ENCODE results near the gene FTO.

FTO gene

DNA sequence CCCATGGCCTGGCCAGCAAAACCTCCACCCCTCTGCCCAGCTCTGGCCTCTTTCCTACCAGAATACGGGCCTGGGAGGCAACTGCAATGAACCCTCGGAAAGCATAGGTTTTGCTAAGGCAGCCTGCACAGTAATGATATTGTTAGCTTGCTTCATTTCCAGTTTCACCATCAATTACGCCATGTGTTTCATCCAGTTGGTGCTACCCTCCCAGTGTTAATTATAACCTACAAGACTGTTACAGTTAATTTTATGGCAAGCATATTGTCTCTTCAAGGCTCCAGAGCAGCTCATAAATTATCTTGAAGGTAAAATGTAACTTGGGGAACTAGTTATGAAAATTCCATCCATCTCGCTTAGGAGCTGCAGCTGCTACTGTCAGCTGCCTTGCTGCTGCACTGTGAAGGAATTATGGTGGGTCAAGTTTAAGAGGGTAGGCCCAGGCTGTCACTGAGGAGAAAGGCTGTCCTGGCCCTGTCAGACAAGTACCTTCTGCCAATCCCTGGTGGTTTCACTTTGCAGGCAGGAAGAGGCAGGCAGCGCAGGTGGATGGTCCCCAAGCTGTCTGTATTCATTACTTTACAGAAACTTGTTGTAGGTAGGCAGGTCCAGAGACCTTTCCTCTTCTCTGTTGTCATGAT lies 242.9 kb downstream of the FTO start:
- H3K36me3 ChIP-seq (ENCODE audit: insufficient read depth, low read length), result no peaks in the 10 kb centered on the region
- no peaks in the 10 kb centered on the region for H3K27me3 ChIP-seq (ENCODE audit: control insufficient read depth in 1 of 2, insufficient read depth in 2 of 2, low read length in 2 of 2)
- H3K4me3 ChIP-seq (ENCODE audit: low read depth in 1 of 2, low read length in 2 of 2), result no peak overlapping the region
- peaks cover 14% of the 10 kb centered on the region for H3K4me1 ChIP-seq (ENCODE audit: insufficient read depth, low read length)
- no peak overlapping the region for H3K27ac ChIP-seq (ENCODE audit: low read depth, low read length)
- H3K9me3 ChIP-seq (ENCODE audit: low read length), result no peaks in the 10 kb centered on the region
- no peak overlapping the region for H3K9ac ChIP-seq (ENCODE audit: low read length)

DNA sequence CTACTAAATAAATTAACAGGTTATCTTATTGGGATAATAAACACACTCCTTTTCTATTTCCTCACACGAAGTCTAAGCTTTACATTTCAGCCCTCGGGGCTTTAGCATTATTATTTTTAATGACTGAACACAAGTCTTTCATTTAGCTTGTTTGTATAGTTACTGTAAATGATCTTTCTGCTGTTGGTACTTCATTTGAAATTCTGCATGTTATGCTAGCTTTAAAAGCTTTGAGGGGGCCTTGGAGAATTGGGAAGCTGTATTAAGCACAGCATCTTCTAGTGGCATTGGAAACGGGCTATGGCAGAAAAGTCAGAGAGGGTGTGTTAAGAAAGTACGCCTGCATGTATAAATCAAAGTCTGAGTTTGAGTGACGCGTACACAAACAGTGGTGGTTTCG lies 243.7 kb downstream of the FTO start:
- no peaks in the 10 kb centered on the region for H3K27me3 ChIP-seq (ENCODE audit: control insufficient read depth in 1 of 2, insufficient read depth in 2 of 2, low read length in 2 of 2)
- no peaks in the 10 kb centered on the region for H3K36me3 ChIP-seq (ENCODE audit: insufficient read depth, low read length)
- peaks cover 22% of the 10 kb centered on the region for H3K4me1 ChIP-seq (ENCODE audit: insufficient read depth, low read length)
- H3K9me3 ChIP-seq (ENCODE audit: low read length), result no peaks in the 10 kb centered on the region
- no peak overlapping the region for H3K9ac ChIP-seq (ENCODE audit: low read length)
- no peak overlapping the region for H3K4me3 ChIP-seq (ENCODE audit: low read depth in 1 of 2, low read length in 2 of 2)
- H3K27ac ChIP-seq (ENCODE audit: low read depth, low read length), result no peak overlapping the region

DNA sequence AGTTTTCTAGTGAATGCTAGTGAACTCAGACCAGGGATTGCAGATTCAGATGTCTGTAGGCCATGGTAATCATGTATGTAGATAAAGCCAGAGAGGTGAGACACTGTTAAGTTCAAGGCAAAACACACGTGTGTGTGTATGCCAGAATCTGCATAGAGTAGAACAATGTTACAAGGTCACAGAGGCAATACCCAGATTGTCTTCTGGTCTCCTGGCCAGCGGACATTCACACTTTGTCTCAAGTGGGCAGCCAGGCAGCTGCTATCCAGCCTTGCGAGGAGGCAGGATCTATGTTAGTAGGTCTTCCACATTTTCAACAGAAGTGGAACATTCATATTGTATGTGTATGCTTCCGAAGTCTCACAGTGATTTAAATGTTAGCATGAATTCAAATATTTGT lies 244.4 kb downstream of the FTO start:
- H3K36me3 ChIP-seq (ENCODE audit: insufficient read depth, low read length), result no peaks in the 10 kb centered on the region
- H3K27me3 ChIP-seq (ENCODE audit: control insufficient read depth in 1 of 2, insufficient read depth in 2 of 2, low read length in 2 of 2), result no peaks in the 10 kb centered on the region
- H3K9me3 ChIP-seq (ENCODE audit: low read length), result no peaks in the 10 kb centered on the region
- H3K4me1 ChIP-seq (ENCODE audit: insufficient read depth, low read length), result peaks cover 25% of the 10 kb centered on the region
- H3K27ac ChIP-seq (ENCODE audit: low read depth, low read length), result no peak overlapping the region
- H3K9ac ChIP-seq (ENCODE audit: low read length), result no peak overlapping the region
- H3K4me3 ChIP-seq (ENCODE audit: low read depth in 1 of 2, low read length in 2 of 2), result no peak overlapping the region

DNA sequence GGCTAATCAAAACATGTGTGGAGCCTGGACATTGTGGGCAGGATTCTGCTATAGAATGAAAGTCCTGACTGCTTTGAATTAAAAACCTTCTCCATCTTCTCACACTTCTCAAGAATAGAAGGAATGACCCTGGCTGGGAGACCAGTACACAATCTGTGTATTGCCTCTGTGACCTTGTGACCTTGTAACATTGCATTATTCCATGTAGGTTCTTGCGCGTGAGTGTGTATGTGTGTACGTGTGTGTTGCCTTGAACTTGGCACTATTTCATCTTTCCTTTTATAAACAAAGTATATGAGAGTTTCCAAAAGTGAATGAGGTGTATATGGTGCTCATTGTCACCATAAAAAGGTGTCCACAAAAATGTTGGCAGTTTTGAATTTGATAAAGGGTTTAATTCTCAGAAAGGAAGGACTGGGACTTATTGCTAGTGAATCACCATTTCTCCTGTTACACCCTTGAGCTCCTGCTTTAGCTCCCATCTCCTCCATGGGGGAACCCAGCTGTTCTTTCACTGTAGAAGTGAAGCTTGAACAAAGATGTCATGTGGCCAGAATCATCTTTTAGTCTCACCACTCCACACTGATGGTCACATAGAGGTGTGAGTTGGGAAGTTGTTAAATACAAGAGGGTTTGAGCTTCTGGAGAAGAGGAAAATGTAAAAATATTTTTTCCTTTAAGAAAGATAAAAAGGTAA lies 244.9 kb downstream of the FTO start:
- no peak overlapping the region for H3K27ac ChIP-seq (ENCODE audit: low read depth, low read length)
- H3K4me1 ChIP-seq (ENCODE audit: insufficient read depth, low read length), result peaks cover 25% of the 10 kb centered on the region
- H3K9ac ChIP-seq (ENCODE audit: low read length), result no peak overlapping the region
- H3K4me3 ChIP-seq (ENCODE audit: low read depth in 1 of 2, low read length in 2 of 2), result no peak overlapping the region
- H3K27me3 ChIP-seq (ENCODE audit: control insufficient read depth in 1 of 2, insufficient read depth in 2 of 2, low read length in 2 of 2), result no peaks in the 10 kb centered on the region
- H3K9me3 ChIP-seq (ENCODE audit: low read length), result no peaks in the 10 kb centered on the region
- no peaks in the 10 kb centered on the region for H3K36me3 ChIP-seq (ENCODE audit: insufficient read depth, low read length)

DNA sequence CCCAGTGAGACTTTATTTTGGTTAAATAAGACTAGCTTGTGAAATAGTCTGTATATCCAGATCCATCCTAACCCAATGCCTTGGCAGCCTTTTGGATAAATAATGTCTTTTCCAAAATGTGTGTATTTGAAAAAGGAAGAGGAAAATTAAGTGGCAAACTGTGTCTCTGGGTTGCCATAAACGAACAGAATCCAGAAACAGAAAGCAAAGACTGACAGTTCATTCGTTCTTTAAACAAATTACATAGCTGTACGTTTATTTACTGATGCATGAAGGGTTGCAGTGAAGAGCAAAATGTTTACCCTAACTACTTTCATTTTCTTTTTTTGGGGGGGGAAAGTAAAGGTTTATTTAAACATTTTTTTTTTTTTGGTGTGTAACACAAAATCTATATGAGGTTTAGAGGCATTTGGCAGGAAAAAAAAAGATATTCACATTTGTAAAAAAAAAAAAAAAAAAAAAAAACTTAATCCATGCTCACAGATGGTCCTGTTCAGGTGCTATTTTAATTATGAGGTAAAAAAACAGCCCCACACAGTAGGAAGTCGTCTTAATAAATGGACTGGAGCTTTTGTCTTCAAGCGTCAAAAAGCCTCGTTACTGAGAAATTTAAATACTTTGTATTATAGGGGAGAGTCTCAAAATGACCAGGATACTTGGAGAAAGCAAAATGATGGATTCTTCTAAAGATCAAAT lies 245.9 kb downstream of the FTO start:
- Histone ChIP-seq H3K4me1 (ENCODE audit: insufficient read depth, low read length) (peaks cover 25% of the 10 kb centered on the region), H3K9me3 (ENCODE audit: low read length) (no peaks in the 10 kb centered on the region), H3K4me3 (ENCODE audit: low read depth in 1 of 2, low read length in 2 of 2) (no peak overlapping the region), H3K27ac (ENCODE audit: low read depth, low read length) (no peak overlapping the region), H3K27me3 (ENCODE audit: control insufficient read depth in 1 of 2, insufficient read depth in 2 of 2, low read length in 2 of 2) (no peaks in the 10 kb centered on the region), H3K9ac (ENCODE audit: low read length) (no peak overlapping the region), H3K36me3 (ENCODE audit: insufficient read depth, low read length) (no peaks in the 10 kb centered on the region)

DNA sequence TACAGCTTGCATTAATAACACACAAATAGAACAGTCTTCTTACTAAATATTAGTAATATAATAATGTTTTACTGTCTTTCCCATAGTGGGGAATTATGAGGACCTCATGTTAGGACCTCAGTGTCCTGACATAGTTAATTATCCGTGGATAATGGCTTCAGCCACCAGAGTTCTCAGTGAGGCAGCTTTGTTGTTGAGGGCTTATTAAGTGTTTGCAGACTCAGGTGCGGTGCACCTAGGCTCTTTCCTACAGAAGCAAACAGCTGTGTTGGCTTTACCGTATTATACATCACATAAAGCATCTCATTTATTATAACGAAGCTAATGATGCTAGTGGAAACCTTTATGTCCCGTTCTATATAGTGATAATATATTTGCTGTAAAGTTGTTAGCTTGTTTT lies 246.7 kb downstream of the FTO start:
- Histone ChIP-seq H3K9me3 (ENCODE audit: low read length) (no peaks in the 10 kb centered on the region), H3K4me3 (ENCODE audit: low read depth in 1 of 2, low read length in 2 of 2) (no peak overlapping the region), H3K36me3 (ENCODE audit: insufficient read depth, low read length) (no peaks in the 10 kb centered on the region), H3K9ac (ENCODE audit: low read length) (no peak overlapping the region), H3K4me1 (ENCODE audit: insufficient read depth, low read length) (peaks cover 25% of the 10 kb centered on the region), H3K27me3 (ENCODE audit: control insufficient read depth in 1 of 2, insufficient read depth in 2 of 2, low read length in 2 of 2) (no peaks in the 10 kb centered on the region), H3K27ac (ENCODE audit: low read depth, low read length) (no peak overlapping the region)

DNA sequence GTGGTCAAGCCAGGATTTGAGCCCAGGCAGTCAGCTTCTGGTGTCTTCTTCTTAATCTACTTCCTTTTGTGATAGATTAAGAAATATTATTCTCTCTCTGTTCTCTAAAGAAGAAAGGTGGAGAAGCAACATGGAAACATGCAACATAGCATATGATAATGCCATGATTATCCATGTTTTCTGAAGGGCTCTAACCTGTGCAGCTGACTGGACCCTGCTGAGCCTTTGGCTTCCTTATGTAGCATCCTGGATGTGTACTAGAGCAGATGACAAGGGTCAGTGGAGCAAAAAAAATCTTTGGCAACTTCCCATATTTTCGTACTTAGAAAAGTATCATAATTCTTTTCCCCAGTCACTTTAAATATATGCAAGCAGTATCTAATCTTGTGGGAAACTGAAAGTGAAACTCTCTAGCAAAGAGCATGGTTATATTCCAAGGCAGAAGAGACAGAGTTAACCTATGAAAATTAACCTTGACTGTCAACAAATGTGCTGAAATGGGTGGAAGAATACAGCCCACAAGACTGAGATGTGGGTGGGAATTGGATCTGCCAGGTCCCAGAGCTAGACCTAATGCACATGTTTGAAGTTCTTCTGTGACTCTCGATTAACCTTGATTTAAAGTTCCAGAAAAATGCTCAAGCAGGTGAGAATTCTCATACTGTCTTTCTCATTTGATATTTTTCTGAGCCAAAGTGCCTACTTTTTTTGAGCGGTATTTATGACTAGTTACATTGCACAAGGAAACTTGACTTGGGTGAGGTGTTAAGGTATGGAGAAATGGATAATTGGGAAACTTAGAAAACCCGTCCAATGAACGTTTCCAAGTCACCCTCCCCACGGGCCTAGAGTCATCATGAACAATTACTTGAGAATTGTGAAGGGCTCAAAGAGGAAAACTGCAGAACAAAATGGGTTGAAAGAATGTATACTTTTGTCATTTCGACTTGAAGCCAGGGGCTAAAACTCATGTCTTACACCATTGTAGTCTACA lies 248.6 kb downstream of the FTO start:
- H3K4me3 ChIP-seq (ENCODE audit: low read depth in 1 of 2, low read length in 2 of 2), result no peak overlapping the region
- no peak overlapping the region for H3K27ac ChIP-seq (ENCODE audit: low read depth, low read length)
- peaks cover 25% of the 10 kb centered on the region for H3K4me1 ChIP-seq (ENCODE audit: insufficient read depth, low read length)
- H3K27me3 ChIP-seq (ENCODE audit: control insufficient read depth in 1 of 2, insufficient read depth in 2 of 2, low read length in 2 of 2), result no peaks in the 10 kb centered on the region
- no peaks in the 10 kb centered on the region for H3K9me3 ChIP-seq (ENCODE audit: low read length)
- no peaks in the 10 kb centered on the region for H3K36me3 ChIP-seq (ENCODE audit: insufficient read depth, low read length)
- H3K9ac ChIP-seq (ENCODE audit: low read length), result no peak overlapping the region

DNA sequence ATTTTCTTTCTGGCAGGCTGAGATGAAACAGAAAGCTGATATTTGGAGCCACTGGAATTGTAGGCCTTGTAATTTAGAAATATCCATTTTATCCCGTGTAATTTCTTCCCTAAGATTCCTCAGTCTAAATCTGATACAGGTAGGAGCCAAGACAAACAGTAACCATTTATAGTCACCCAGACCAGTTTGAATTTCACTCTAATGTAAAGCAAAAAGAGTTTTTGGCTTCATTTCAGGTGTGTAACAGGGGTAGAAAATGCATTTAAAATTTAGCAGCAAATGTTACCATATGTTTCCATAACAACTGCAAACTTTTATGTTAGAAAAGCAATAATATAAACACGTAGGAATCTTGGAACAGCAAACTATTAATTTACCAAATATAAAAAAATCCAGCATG lies 249.4 kb downstream of the FTO start:
- Histone ChIP-seq H3K4me1 (ENCODE audit: insufficient read depth, low read length) (peaks cover 25% of the 10 kb centered on the region), H3K27me3 (ENCODE audit: control insufficient read depth in 1 of 2, insufficient read depth in 2 of 2, low read length in 2 of 2) (no peaks in the 10 kb centered on the region), H3K27ac (ENCODE audit: low read depth, low read length) (no peak overlapping the region)

DNA sequence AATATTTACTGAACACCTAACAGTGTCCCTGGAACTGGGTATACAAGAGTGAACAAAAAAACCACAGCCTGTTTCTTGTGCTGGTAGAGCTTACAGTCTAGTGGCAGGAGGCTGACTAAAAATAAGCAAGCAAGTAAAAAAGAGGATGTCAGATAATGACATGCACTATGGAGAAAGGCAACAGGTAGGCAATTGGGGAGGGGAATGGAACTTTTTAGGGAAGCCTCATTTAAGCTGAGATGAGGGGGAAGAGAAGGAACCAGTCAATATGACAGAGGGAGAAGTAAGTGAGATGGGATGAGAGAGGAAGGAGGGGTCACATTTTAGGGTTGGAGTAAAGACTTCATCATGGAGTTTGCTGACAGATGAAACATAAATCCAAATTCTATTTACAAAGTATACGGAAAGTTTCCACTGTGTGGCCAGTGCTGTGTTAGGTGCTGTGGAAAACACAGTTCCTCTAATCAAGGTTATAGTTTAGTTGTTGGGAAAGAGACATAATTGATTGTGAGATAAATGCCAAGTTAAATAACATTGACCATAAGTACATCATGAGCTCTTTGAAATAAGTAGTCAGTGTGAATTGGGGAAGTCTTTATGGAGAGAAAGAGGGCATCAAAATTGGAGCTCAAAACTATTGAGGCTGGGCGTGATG lies 251.4 kb downstream of the FTO start:
- Histone ChIP-seq H3K36me3 (ENCODE audit: insufficient read depth, low read length) (no peaks in the 10 kb centered on the region), H3K9me3 (ENCODE audit: low read length) (no peaks in the 10 kb centered on the region), H3K4me3 (ENCODE audit: low read depth in 1 of 2, low read length in 2 of 2) (no peak overlapping the region), H3K27me3 (ENCODE audit: control insufficient read depth in 1 of 2, insufficient read depth in 2 of 2, low read length in 2 of 2) (no peaks in the 10 kb centered on the region), H3K4me1 (ENCODE audit: insufficient read depth, low read length) (peaks cover 13% of the 10 kb centered on the region), H3K27ac (ENCODE audit: low read depth, low read length) (no peak overlapping the region), H3K9ac (ENCODE audit: low read length) (no peak overlapping the region)

More for the DNA sequence above, 249.4 kb downstream of the FTO start:
- H3K9ac ChIP-seq (ENCODE audit: low read length), result no peak overlapping the region
- no peak overlapping the region for H3K4me3 ChIP-seq (ENCODE audit: low read depth in 1 of 2, low read length in 2 of 2)
- no peaks in the 10 kb centered on the region for H3K36me3 ChIP-seq (ENCODE audit: insufficient read depth, low read length)
- H3K9me3 ChIP-seq (ENCODE audit: low read length), result no peaks in the 10 kb centered on the region

DNA sequence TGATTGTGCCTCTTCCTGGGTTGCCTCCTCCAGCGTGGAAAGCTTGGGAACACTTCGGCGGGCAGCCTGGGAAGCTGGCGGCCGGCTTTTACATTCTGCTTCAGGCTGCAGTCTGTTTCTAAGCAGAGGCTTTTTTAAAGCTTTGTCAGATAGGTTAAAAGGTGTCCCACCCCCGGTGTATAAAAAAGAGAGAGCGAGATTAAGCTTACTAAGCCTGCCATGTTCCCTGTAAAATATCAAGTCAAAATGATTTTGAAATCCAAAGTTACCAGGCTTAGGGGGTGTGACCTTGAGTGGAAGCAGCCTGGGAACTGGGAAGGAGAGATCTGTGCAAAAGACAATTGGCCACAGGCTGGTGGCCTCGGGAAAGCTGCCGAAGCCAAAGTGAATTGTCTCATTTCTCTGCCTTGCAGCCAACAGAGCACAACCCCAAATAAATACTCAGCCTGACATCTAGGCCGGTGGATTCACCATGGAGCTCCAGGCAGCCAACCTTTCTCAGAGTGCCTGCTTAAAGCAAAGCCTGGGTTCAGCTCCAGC lies 254.5 kb downstream of the FTO start:
- Histone ChIP-seq H3K27ac (ENCODE audit: low read depth, low read length) (no peak overlapping the region), H3K27me3 (ENCODE audit: control insufficient read depth in 1 of 2, insufficient read depth in 2 of 2, low read length in 2 of 2) (no peaks in the 10 kb centered on the region), H3K9ac (ENCODE audit: low read length) (no peak overlapping the region), H3K4me1 (ENCODE audit: insufficient read depth, low read length) (peaks cover 9% of the 10 kb centered on the region), H3K9me3 (ENCODE audit: low read length) (no peaks in the 10 kb centered on the region), H3K4me3 (ENCODE audit: low read depth in 1 of 2, low read length in 2 of 2) (no peak overlapping the region), H3K36me3 (ENCODE audit: insufficient read depth, low read length) (no peaks in the 10 kb centered on the region)
